Fibroblast of skin of right biceps (primary cell): ENCODE data around the gene DIO3.

Source experiments
- DNase-seq: peaks from one replicate; pipeline ENCODE4 v3.0.0-alpha.2; 2013

The DIO3 gene

GRCh38 chr14:101561145-101561896 lies at the start of gene DIO3:
Gene DIO3 (plus strand): TSS chr14:101561495.
- peak; percentile 12 for DNase-seq

DNA sequence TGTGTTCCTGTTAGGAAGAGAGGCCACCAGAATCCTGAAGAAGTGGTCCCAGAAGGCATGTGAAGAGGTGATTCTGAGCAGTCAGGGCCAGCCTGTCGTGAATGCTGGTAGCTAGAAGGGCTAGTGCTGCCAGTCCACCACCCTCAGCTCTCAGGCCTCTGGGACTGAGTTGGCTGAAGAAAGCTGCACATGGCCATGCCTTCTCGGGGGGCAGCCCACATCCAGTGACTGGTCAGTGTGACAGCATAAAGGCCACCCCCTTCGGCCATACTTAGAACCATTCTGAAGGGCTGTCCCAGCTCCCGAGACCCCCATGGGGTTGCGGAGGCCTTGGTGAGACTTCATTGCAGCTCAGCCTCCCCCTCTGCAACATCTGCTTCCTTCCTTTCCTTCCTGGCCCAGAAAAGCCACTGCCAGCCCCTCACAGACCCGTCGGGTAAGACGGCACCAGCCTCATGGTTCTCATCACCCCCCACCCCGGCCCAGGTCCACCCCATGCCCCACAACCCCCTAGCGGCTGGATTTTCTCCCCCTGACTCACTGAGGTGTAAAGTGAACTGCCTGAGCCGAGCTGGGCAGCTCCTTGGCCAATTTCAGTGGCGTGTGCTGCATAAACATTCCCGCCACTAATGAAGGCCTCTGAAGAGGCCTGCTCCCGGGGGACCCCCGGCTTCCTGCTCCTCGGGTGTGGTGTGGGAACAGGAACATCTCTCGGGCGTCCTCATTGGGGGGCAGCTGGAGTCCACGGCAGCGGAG lies 49.5 kb upstream of the DIO3 start:
- DNase-seq: no peak

GRCh38 chr14:101512376-101512695 lies 49.0 kb upstream of the DIO3 start:
- no peak for DNase-seq

DNA sequence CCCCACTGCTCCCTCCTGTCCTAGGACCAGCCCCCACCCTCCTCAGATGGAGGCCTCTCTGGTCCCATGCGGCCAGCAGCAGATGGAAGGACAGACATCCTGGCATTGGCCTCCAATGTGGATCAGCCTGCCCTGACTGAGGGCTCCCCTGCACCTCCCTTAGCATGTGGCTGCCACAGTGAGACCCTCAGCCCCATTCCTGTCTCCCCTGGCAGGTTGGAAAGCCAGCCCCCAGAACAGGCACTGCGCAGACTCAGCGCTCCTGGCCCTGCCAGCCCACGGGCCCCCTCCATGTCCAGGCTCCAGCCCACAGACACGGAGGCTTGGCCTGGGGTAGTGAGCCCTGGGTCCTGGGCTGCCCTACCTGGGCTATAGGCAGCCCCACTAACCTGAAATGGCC lies 47.2 kb upstream of the DIO3 start:
- DNase-seq: no peak

DNA sequence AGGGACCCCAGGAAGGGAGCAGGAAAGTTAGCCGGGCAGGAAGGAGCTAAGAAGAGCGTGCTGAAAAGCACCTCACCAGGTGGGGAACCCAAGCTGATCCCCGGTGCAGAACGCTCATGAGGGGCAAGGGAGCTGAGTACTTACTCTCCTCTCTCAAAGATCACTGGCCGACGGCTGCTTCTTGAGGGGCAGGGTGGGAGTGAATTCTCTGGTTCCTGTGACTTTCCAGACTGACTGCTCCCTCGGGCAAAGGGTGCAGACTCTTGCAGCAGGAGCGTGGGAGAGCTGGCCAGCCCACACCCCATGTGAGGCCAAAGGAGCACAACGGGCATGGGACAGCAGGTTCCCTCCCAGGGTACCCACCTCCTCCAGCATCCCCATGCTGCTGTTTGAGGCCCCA lies 44.9 kb upstream of the DIO3 start:
- DNase-seq: no peak

DNA sequence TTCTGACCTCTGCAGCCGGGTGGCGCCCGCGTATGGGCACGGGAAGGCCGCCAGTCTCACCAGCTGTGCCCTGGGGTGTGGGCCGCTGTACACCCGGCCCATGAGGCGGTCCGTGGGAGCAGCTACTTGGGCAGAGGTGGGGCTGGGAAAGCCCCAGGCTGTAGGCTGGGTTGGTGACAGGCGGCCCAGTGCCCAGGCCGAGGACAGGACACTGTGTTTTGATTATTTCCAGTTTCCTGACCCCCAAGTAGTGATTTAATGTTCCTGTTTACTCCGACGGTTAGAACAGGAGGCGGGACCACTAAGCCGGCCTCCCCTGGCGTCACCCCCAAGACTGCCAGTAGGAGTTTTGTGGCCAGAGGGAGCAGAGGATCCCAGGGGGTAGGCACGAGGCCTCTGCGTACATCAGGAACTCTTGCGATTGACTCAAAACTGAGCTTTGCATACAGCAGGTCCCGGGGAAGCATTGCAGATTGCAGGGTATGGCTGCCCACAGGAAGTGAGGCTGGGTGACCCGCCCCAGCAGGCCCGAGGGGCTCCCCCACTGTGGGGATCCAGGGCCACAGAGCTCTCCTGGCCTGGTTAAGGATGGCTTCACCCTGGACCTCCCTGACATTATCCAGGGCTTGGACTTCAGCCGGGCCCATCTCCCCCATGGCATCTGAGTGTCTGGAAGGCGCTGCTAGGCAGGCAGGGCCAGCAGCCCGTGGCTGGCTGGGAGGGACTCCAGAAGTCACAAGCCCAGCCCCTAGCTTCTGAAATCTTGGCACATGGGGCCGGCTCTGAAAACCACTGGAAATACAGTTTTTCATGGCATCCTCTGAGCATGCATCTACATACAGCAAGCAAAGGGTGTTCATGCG lies 42.5 kb upstream of the DIO3 start:
- DNase-seq: no peak

DNA sequence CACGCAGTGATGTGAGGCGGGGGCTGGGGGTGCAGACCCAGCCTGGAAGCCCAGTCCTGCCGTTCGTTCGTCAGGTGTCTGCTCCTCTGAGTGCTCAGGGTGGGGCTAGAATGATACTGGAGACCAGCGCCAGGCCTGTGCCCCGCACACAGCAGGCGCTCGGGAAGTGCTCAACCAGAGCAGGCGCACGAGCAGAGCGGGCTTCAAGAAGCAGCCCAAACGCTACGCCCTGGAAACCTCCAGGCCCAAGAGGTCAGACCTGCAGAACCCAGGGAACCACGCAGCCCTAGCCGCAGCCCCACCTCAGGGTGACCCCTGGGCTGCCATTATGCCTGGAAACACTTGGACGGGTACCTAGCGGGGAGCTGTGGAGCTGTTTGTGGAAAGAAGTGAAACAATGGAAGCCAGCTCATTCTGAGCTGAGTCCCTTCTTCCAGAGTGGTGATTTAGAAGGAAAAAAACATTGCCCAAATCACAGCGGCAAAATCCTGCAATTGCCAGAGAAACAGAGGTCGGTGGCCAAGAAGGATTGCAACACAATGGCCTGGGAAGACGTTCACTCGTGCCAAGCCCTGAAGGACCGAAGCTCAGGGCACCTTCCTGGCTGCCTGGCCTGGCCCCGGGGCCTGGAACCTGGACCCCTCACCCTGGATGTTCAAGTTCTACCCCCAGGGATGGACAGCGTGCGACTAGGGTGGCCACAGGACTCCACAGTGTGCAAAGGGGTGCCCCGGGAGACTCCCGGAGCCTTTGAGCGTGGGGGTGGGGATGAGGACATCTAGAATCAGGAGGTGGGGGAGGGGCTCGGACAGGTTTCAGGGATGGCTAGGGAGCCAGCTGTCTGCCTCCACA lies 40.4 kb upstream of the DIO3 start:
- DNase-seq: no peak

GRCh38 chr14:101521473-101521915 lies 39.8 kb upstream of the DIO3 start:
- DNase-seq: no peak

- DNase-seq: no peak
Observed at GRCh38 chr14:101521978-101522377, 39.3 kb upstream of the DIO3 start.

- no peak for DNase-seq
Observed at GRCh38 chr14:101525640-101526527, 35.4 kb upstream of the DIO3 start.

DNA sequence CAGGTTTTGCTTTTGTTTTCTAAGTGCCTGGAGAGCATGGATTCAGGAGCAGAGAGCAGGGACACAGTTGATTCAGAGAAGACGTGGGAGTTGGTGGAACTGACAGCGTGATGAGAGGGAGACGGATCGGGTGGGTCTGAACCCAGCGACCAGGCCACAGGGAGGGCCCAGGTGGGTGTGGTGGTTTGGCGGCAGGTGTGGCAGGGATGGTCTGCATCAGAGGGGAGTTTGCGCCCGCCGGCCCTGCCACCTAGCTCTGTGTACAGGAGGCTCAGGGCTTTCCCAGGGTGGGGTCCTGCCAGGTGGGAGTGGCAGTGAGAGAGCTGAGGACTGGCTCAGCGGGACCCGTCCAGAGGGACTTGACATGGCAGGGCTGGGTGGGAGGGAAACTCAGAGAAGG lies 33.3 kb upstream of the DIO3 start:
- no peak for DNase-seq

GRCh38 chr14:101529079-101529478 lies 32.2 kb upstream of the DIO3 start:
- no peak for DNase-seq

- DNase-seq: no peak
Observed at GRCh38 chr14:101534198-101534597, 27.1 kb upstream of the DIO3 start.

DNA sequence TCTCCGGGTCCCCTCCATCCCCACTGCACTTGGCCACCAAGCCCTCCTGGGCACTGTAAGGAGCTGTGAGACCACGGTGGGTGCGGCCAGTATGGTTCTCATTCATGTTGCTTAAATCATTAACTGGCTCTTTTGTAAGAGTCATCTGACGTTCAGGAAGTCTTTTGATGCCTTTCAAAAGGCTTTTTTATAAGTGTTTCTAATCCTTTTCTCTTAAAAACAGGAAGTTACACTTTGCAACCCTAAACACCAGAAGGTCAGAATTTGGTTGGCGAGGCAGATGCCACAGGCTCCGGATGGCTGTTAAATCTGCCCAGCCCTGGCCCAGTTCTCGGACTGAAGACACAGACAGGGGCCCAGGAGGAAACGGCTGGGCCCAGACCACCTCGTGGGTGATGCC lies 26.1 kb upstream of the DIO3 start:
- DNase-seq: no peak

DNA sequence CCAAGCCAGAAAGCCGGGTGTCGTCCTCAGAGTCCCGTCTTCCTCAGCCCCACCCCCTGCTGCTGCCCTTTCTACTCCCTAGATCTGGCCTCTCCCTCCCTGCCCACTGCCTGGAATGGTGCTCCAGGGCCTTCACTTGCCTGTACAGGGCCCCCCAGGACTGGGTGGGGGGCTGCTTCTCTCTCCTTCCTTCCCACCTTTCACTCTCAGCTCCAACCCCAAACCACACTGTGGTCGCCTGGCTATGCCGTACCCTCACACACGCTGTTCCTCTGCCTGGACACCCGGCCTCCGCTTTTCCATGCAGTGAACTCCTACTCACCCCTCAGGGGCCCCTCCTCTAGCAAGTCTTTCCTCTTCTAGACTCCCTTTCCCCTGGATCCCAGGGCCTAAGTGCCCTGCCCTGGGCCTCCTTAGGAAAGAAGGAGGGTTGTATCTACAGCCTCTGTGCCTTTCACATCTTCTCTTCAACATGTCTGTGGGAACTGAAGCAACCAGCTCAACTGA lies 25.5 kb upstream of the DIO3 start:
- no peak for DNase-seq

- no peak for DNase-seq
Observed at GRCh38 chr14:101537286-101537685, 24.0 kb upstream of the DIO3 start.

DNA sequence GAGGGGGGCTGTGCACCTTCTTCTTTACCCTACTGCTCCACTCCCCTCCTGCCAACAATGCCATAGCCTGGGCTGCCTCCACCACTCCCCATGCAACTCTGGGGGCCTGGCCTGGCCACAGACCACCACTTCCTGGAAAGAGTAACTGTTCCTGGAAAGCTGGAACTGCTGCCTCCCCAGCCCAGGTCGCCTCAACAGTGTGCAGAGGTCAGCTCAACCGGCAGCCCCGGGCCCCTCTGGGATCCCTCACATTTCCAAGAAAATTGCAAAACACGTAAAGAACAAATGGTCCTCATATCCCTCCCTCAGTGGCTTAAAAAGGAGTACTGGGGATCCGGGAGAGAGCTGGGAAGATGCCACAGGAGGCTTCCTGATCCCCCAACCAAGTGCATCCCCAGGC lies 22.4 kb upstream of the DIO3 start:
- no peak for DNase-seq

- no peak for DNase-seq
Observed at GRCh38 chr14:101539880-101540279, 21.4 kb upstream of the DIO3 start.

- no peak for DNase-seq
Observed at GRCh38 chr14:101540481-101541462, 20.5 kb upstream of the DIO3 start.

DNA sequence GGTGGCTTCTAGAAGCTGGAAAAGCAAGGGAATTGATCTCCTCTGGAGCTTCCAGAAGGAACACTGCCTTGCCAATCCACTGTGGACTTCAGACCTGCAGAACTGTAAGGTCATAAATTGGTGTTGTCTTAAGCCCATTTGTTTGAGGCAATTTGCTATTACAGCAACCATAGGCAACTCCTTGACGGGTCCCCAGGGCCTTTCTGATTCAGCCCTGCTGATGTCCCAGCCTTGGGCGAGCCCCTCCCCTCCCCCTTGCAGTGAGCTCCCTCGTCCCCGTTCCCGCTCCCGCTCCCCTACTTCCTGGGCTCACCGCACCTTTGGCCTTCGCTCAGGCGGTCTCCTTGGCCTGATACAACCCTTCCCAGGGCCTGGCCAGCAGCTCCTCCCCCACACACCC lies 18.9 kb upstream of the DIO3 start:
- DNase-seq: no peak
